ENCODE data around the gene VEGFA.

The VEGFA gene

DNA sequence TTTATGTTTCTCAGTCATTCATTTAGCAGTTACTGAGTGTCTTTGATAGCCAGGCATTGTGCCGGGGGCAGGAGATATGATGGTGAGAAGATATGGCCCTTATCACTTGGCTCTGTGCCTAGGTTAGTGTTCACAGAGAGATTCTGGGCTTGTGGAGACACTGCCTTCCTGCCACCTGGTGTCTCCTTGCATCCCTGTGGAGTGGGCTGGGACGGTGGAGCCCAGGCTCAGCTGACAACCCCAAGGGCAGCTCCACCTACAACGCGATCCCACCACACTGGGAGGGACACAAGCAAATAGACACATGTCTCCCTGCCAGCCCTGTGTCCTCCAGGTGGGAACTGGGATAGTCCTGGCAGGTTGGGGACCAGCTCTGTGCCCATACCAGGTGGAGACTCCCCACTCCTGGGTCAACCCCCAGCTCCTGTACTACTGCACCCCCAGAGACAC lies 30.3 kb upstream of the VEGFA start:
- DNase-seq, result no peak

DNA sequence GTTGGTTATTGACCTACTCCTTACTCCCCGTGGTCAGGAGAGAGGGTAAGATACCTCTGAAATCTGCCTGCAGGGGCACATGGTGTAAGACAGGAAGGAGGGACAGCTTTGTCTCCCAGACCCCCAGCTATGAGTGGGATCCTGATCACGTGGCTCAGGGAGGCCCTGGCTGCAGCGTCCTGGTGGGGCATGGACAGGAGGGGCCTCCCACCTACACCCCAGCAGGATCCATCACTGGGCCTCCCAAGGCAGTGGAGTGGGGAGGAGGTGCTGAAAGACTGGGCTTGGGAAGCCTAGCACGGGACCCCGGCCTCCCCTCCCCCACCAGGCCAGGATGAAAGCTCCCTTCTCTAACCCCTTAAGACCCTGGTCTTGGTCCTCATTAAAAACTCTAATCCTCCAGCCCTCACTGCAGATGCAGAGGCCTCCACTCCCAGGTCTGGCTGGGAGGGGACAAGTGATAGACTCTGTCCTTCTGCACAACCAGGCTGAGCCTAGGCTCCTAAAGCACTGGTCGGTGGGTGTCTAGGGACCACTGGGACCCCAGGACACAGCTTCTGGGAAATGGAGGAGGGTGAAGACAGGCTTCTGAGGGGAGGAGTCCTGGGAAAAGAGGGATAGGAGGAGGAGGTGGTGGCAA lies 29.6 kb upstream of the VEGFA start:
- DNase-seq, result no peak

DNA sequence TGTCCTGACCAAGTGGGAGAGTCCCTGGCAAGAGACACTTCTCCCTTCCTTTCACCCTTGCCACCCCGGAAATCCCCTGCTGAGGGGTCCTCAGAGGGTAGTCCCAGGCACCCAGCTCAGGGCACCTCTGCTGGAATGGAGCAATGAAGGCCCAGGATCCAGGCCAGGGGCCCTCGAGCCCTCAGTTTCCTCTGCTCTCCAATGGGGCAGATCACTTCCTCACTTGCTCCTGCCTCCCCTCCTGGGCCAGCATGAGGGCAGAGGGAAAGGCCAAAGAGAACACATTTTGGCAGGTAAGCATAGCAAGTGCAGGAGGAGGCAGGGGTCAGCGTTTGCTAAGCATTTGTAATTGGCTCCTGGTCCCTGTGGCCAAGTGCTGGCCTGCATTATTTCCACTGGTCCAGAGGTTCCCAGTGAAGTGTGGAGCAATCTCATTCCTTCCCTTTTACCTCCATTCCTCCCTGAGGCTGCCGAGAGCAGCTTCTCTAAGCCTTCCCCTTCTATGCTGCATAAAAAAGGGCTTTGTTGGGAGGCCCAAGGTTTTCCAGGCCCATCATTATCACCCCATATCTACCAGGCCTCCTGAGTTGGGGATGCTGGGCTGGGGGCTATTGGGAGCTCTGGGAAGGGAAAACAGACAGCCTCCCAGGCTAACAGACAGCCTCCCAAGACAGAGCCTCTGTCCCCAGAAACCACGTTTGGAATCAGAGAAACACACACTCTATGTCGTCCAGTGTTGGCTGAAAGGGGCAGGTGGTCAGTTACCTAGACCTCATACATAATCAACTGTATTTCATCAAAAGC lies 28.8 kb upstream of the VEGFA start:
- no peak for DNase-seq

DNA sequence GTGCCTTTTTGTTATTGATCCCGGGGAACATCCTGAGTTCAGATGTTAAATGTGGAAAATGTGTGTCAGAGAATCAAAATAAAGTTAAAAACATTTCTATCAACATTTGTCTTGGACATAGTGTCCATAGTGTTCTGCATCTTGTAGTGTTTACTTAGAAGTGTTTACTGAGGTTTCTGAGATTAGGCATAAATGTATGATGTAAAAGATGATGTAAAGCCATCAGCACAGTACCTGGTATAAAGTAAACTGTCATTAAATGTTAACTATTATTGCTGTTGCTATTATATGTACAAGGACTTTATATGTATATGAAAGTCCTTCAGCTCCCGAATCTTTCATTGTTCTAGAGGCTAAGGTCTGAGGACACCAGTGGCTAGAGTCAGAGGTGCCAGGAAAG lies 28.2 kb upstream of the VEGFA start:
- no peak for DNase-seq

DNA sequence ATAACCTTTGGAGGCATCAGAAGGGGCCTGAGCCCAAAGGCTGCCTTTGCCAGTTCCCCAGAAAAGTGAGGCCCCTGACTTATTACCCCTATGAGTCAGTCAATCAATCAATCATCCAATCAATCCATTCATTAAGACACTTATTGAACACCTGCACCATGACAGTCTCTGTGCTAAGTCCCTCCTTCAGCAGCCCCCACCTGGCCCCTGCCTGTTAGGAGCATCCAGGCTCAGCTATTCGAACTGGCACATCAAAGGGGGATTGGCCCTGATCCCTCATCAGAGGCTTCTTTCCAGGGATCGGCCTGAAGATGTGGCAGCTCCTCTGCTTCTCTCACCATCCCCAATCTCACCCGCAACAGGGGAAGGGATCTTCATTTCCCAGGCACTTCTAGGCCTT lies 27.7 kb upstream of the VEGFA start:
- no peak for DNase-seq

DNA sequence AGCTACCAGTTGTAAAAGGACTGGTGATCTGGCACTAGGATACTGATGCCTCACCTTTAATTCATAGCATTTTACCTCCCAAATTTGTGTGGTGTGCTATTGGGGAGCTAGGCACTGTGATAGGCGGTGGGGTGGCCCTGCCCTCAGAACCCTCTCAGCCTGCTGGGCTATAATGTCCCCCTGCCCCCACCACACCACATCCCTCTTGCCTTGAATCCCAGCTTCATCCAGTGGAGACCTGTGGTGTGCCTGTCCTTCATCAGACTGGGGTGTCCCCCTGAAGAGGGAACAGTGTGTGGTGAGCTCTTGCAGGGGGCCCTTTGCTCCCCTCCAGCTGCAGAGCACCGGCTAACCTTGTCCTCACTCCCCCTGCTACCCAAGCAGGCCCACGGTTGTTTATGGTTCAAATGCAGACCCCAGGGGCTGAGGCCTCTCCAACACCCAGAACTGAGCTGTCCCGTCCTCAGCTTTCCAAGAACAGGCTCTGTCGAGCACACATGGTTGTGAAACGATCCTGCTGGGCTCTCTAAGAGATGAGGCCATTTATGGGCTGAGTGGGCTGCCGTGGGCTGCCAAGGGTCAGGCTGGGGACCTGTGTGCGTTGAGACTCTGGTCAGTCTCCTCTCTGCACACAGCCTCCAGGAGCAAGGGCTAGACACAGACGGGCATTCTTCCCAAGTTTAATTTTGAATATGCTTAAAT lies 26.9 kb upstream of the VEGFA start:
- no peak for DNase-seq

DNA sequence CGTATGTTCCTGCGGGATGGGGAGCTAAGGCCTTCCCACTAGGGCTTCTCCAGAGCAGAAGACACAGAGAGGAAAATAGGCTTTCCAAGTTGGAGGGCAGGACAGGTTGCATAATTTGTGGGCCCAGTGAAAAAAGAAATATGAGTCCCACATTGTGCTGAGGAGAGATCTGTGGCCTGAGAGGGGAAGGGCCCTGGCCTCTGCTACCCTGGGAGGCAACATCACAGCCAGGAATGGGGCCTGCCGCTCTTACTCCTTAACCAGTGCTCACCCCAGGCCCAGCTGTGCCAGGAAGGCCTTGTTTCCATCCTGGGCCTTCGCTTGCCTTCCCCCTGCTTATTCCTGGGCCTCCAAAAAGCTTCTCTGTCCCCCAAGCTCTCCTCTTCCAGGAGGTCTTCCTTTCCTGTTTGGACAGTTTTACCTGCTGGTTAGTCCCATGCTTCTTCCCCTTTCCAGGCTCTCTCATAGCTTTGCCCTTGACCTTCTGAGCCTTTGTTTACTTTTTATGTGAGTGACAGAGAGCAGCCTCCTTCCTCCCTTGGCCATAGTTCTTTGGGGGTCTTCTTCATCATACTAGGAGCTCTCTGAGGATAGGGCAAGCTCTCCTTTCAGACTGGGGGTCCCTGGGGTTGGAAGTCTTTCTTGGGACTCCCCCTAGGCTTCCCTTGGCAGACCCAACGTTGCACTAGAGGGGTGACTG lies 26.2 kb upstream of the VEGFA start:
- no peak for DNase-seq

DNA sequence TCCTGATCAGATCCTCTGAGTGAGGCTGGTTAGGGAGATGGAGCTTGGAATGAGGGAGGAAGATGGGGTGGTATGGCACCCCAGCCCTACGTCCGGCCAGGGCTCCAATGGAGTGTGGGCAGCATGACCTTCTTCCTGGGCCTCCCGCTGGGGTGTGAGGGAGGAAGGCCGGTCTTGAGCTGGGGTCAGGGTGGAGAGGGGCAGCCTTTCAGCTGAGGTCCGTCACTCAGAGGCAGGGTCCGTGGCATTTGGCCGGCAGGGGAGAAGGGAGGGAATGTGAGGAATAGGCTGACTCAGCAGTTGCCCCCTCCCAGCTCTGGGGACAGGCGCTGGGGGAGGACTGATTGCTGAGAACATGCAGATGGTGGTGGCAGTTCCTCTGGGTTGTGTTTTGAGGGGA lies 25.5 kb upstream of the VEGFA start:
- DNase-seq, result no peak

DNA sequence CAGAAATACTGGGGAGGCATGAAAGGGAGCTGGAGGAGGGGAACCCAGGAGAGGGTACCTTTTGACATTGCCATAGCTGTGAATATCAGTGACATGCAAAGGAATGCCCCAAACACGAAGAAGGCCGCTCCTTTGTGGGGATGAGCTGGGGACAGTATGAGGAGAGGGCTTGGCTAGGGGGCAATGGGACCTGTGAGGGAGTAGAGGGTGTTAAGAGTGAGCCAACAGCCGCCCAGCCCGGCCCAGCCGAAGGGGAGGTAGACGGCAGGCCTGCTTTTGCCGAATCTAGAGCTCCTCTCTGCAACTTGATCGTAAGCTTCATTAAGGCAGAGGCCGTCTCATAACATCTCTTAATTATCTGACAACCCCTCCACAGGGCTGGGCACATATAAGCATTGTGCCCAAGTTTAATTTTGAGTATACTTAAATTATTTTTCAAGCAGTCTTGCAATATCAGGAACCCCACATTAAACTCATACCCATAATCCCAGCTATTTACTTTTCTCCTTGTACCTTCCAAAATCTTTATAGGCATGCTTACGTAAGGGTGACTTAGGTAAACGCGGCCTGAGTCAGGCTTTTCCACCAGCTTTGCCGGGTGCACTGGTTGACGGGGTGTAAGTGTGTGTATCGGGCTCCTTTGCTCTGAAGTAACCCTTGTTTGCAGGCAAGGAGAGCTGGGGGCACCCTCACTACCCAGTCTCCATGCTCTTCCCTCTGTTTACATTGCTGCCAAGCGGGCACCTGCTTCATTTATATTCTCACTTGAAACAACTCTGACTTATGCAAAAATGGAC lies 24.9 kb upstream of the VEGFA start:
- DNase-seq, result no peak

DNA sequence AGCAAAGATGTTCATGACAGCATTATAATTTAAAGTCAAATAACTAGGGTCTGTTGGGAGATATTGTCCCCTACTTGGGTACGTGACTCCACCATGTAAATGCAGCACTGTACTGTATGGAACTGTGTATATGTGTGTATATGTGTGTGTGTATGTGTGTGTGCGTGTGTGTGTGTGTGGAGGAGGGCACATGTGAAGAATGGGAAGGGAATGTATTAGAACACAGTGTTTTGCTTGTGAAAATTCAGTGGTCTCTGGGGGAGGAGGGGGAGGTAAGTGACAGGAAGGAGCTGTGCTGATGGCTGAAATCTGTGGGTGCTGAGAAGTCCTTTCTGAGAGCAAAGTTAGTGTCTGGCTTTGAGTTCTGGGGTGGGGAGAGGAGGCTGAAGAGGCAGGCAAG lies 23.9 kb upstream of the VEGFA start:
- DNase-seq, result no peak

DNA sequence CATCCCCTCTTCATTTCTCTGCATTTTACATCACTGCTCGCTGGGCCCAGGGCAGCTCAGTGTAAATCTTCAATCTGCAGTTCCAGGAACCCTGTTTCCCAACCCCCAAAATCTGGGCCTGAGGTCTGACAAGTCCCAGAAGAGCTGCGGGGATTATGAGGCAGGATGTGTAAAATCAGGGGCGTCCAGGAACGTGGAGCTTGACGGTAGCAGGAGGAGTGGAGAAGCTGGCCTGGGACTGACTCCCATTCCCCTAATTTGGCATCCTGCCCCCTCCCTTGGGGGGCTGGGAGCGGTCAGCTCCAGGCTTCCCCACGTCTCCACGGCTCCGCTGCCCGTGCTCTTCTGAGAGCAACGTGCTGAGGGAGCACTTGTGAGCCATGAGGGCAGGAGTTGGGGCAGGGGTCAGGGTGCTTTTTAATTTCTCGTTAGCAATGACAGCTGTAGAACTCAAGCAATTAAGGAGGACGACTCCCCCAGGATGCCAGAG lies 23.4 kb upstream of the VEGFA start:
- DNase-seq, result no peak

DNA sequence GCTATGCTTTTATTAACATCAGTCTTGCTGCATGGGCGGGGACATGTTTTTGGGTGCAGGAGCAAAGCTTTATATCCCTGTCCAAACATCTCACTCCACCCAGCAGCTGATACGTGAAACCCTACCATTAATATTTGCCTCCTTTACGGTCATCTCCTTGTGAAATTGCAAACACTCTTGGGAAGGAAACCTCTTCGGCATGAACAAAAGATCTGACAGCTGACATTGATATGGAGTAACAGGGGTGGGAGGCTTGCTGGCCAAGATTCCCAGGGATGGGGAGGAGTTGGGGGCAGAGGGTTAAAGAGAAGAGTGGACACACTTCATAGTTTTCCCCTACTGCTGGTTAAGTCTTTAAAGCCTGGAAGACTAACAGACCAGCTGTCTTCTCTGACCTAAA lies 22.2 kb upstream of the VEGFA start:
- no peak for DNase-seq

DNA sequence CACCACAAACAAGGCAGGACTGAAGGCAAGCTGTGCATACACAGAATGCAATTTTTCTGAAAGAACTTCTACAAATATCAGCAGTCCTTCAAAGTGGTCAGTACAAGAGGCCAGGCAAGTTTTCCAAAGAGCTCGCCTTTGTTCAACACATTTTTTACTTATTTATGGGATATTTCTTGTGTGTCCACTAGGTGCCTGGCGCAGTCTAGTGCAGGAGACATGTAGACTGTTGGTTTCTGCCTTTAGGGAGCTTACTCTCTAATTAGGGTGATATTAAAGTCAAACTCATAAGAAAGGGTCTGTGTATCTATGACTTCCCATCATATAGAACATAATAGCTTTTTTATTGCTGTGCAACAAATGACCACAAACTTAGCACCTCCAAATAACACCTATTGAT lies 21.2 kb upstream of the VEGFA start:
- DNase-seq, result no peak

DNA sequence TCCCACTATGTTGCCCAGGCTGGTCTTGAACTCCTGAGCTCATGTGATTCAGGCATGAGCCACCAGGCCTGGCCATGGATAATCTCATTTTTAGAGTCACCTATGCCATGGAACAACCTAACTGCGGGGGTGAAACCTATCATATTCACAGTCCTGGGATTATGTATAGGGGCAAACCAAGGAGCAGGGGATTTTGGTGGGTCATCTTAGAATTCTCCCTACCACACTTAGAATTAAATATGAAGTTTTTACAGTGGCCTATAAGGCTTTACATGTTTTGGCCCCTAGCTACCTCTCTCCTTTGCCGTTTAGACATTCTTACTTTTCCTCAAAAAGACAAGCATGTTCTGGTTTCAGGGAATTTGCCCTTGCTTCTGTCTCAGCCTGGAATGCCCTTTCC lies 20.6 kb upstream of the VEGFA start:
- no peak for DNase-seq

DNA sequence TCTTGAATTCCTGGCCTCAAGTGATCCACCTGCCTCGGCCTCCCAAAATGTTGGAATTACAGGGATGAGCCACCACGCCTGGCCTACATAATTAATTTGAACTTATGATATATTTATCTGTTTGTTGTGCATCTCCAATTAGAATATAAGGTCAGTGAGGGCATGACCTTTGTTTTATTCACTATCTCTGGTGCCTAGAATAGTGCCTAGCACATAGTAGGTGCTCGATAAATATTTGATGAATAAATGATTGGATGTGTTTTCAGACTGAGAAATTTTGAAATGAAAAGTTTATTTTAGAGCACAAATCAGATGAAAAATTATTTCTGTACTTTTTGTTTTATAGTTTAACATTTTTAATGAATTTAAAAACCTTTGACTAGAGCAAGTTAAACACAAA lies 19.4 kb upstream of the VEGFA start:
- DNase-seq, result no peak

DNA sequence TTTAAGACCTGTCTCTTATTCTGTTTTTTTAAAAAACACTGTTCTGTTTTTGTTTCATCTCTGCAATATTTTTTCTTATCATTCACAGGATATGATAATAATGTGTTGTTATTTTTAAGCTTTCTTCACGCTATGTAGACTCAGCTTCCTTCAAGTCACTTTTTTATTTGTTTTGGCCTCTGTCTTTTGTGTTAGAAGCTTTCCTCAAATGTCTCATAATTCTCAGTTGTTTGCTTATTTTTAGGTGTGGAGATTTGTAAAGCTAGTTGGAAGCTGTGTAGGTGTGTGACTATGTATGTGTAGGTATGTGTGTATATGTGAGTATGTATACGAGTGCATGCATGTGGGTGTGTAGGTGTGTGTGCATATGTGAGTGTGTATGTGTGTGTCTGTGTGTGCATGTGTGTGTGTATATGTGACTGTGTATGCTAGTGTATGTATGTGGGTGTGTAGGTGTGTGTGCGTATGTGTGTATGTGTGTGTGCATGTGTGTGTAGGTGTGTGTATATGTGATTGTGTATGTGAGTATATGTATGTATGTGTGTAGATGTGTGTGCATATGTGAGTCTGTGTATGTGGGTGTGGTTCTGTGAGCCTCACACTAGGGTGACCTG lies 16.3 kb upstream of the VEGFA start:
- DNase-seq, result no peak

DNA sequence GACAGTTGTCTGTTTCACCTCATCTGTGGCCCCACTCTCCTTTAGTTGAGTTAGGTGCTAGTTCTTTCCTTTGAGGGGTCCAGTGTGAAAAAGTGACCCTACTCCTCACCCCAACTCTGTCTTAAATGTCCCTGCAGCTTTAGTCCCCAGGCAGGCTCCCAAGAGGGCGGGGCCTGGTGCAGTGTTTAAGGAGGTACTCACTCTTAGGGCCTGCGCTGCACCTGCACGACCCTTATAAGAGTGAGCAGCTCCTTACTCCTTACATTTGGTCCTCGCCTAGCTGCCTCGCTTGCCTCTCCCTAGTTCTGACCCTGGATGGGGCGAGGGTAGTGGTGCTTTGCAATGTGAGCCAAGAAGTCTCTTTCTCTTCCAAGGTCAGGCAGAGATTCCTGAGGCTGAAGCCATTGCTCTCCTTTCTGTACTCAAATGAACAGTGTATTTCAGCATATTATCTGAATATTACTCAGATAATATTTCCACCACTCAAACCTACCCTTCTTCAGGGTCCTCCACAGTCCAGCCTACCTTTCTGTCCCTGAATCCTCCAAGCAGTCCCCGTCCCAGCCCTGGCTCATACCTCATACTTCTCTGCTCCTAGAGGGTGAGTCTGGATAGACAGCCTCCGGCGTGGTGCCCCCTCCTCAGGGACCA lies 11.9 kb upstream of the VEGFA start:
- DNase-seq, result no peak

DNA sequence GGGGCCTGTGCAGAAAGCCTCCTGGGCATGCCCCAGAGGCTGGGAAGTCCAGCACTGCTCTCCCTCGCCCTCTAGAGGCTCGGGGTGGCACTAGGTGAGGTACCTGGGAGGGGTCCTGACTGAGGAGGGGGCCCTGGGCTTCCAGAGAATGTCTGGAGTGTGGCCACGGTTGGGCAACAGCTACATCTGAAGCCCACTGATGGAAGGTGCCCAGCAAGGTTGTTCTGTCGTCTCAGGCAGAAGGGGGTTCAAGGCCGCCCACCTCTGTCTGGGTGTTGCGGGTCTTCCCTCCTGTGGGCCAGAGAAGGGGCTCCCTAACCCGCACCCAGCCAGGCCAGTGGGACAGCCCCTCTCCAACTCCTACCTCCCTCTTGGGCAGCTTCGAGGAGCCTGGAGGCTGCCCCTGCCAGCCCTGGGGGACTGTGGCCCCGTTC lies 11.4 kb upstream of the VEGFA start:
- no peak for DNase-seq

DNA sequence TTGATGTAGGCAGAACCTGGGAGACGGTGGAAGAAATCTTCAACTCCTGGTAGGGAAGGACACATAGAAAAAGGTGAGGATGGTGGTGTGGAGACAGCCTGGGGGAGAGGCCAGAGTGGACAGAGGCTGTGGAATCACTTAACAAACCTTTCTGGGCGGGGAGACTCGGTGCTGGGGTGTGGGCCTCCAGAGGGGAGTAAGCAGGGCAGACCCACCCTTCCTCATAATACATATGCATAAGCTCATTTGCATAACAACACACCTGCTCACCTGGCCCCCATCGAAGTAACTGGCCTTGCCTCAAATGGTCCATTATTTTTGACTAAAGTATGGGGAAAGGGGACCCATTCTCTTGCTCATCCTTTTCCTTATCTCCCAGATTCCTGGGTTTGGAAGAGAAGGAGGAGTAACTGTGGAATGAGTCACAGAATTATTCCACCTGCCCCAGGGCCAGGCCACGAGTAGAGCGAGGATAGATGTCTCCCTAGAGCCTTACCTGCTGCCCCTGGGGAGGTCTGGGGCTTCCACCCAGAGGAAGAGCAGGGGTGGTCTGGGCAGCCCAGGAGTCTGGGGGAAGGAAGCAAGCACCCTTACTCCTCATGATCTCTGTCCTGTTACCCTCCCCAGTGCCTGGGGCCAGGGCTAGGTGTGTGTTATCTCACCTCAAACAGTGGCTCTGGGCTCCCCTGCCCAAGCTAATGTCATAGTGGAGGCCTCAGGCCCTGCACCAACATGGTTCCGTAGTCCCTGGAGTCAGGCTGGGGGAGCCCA lies 10.7 kb upstream of the VEGFA start:
- no peak for DNase-seq

DNA sequence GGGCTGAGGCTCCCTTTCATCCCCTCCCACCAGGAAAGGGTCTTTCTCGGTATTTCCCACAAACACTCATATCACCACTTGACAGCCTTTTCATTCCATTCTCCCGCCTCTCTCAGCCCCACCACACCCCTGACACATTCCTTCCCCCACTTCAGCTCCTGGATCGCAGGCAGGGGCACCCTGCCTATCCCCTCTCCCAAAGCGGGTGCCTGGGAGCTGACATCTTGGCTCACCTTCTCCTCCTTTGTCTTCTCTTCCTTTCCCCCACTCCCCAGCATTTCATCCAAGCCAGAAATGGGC lies 10.2 kb upstream of the VEGFA start:
- DNase-seq, result no peak

Data from DMS 273 treated with DMSO at 0.1 percent for 48 hours (cell line).